PC-9 (cell line): ENCODE measurements around the gene ZNF385B. TPM values are rescaled to one million over a fixed set of nuclear protein-coding genes. Genes with fewer than 3 reads are reported as not detected.

Experiments used
- BruUV-seq: library from RNA; stranded (reverse); fragments of 400-500 nt; replicated peaks from 2 replicates; lab custom pipeline; 2021; lab: Mats Ljungman, UMichigan
- CTCF ChIA-PET: fragments of 300-600 bp; sonication (Branson Sonifier 250); formaldehyde crosslinking; loops from one replicate; lab custom pipeline; 2022; ENCODE audit warnings: antibody characterized with exemption; lab: Charles Lee
- POLR2A ChIA-PET: fragments of 300-600 bp; sonication (Branson Sonifier 250); formaldehyde crosslinking; loops from one replicate; lab custom pipeline; 2022; ENCODE audit warnings: antibody characterized with exemption; ENCODE audit not compliant: unreplicated experiment; lab: Charles Lee
- DNase-seq, 2 experiments: peaks; one replicate each; pipeline versions ENCODE4 v3.0.0 to v3.0.0-alpha.2; 2015 to 2022; ENCODE audit warnings: mixed read lengths in 1 of 2
- H2AFZ ChIP-seq: fragments of 200-600 bp; sonication (generic); 2 replicates; pipeline ENCODE4 v1.8.1; 2017; ENCODE audit warnings: antibody characterized with exemption
- H3F3A ChIP-seq: fragments of 200-600 bp; sonication (generic); 2 replicates; pipeline ENCODE4 v1.8.1; 2017; ENCODE audit warnings: antibody characterized with exemption, mild to moderate bottlenecking, low read depth; ENCODE audit not compliant: insufficient read depth
- H3K27ac ChIP-seq: fragments of 200-600 bp; sonication (generic); 2 replicates; pipeline ENCODE4 v1.6.1; 2016; ENCODE audit warnings: mixed run types
- H3K27me3 ChIP-seq: fragments of 200-600 bp; sonication (generic); 2 replicates; pipeline ENCODE4 v1.6.1; 2016; ENCODE audit warnings: low read depth, mixed run types; ENCODE audit not compliant: insufficient read depth
- H3K36me3 ChIP-seq: fragments of 200-600 bp; sonication (generic); 2 replicates; pipeline ENCODE4 v1.6.1; 2016; ENCODE audit warnings: low read depth, mixed run types
- H3K4me1 ChIP-seq: fragments of 200-600 bp; sonication (generic); replicated peaks from 2 replicates; pipeline ENCODE4 v1.6.1; 2016; ENCODE audit warnings: mixed run types; ENCODE audit not compliant: insufficient read depth
- H3K4me2 ChIP-seq: fragments of 200-600 bp; sonication (generic); 2 replicates; pipeline ENCODE4 v1.6.1; 2017; ENCODE audit warnings: mixed run types
- H3K4me3 ChIP-seq: fragments of 200-600 bp; sonication (generic); 2 replicates; pipeline ENCODE4 v1.6.1; 2016; ENCODE audit warnings: mixed run types
- H3K79me2 ChIP-seq: fragments of 200-600 bp; sonication (generic); 2 replicates; pipeline ENCODE4 v1.6.1; 2017; ENCODE audit warnings: low read depth, mixed run types
- H3K9me2 ChIP-seq: fragments of 200-600 bp; sonication (generic); 2 replicates; pipeline ENCODE4 v1.8.1; 2017; ENCODE audit warnings: mild to moderate bottlenecking; ENCODE audit not compliant: insufficient read depth
- H3K9me3 ChIP-seq: fragments of 200-600 bp; sonication (generic); 2 replicates; pipeline ENCODE4 v1.8.1; 2016; ENCODE audit warnings: low read depth; ENCODE audit not compliant: insufficient read depth
- H4K20me1 ChIP-seq: fragments of 200-600 bp; sonication (generic); 2 replicates; pipeline ENCODE4 v1.8.1; 2017; ENCODE audit not compliant: insufficient read depth
- CTCF ChIP-seq: fragments of 200-600 bp; sonication (generic); conservative IDR thresholded peaks from 2 replicates; pipeline ENCODE4 v1.6.1; 2017; ENCODE audit warnings: mixed run types, antibody characterized with exemption, mild to moderate bottlenecking, moderate library complexity
- EZH2 ChIP-seq: fragments of 200-600 bp; sonication (generic); IDR thresholded peaks from 2 replicates; pipeline ENCODE4 v1.8.0; 2017; ENCODE audit warnings: antibody characterized with exemption, low read depth
- intact Hi-C: fragments of 100-400 bp; cut with micrococcal nuclease; formaldehyde crosslinking; loops from one replicate; pipeline ENCODE4 v1.10.0; 2022; ENCODE audit not compliant: unreplicated experiment
- total RNA-seq: library from RNA; stranded (reverse); gene quantifications from 2 replicates; pipeline ENCODE4 v1.2.3, GENCODE V29; 2021

ZNF385B gene
- total RNA-seq, 1 experiment from 2014 or later, result 4.1 TPM

GRCh38 chr2:179703702-179704101 lies 157.7 kb downstream of the ZNF385B start:
- Histone ChIP-seq H3K4me3 (no peak overlapping the region), H3K9me3 (no peaks in the 10 kb centered on the region), H3K79me2 (no peaks in the 10 kb centered on the region), H3K4me2 (no peak overlapping the region), H2AFZ (no peak overlapping the region), H4K20me1 (no peaks in the 10 kb centered on the region), H3K9me2 (no peaks in the 10 kb centered on the region), H3K4me1 (no peaks in the 10 kb centered on the region), H3F3A (no peaks in the 10 kb centered on the region), H3K27ac (no peak overlapping the region), H3K27me3 (no peaks in the 10 kb centered on the region), H3K36me3 (no peaks in the 10 kb centered on the region)
- ChIA-PET CTCF (no interaction called here), POLR2A (no interaction called here)
- no TSS peak for BruUV-seq
- intact Hi-C loops, result no loop called here
- DNase-seq, result no peak
- TF ChIP-seq EZH2 (no peak), CTCF (no peak)

GRCh38 chr2:179702912-179703311 lies 158.5 kb downstream of the ZNF385B start:
- Histone ChIP-seq H3K36me3 (no peaks in the 10 kb centered on the region), H3K79me2 (no peaks in the 10 kb centered on the region), H3F3A (no peaks in the 10 kb centered on the region), H3K4me2 (no peak overlapping the region), H3K27ac (no peak overlapping the region), H3K27me3 (no peaks in the 10 kb centered on the region), H3K9me2 (no peaks in the 10 kb centered on the region), H2AFZ (no peak overlapping the region), H3K4me3 (no peak overlapping the region), H4K20me1 (no peaks in the 10 kb centered on the region), H3K9me3 (no peaks in the 10 kb centered on the region), H3K4me1 (no peaks in the 10 kb centered on the region)
- TF ChIP-seq CTCF (no peak), EZH2 (no peak)
- BruUV-seq, result no TSS peak
- ChIA-PET CTCF (no interaction called here), POLR2A (interaction anchor here (0.7 kb wide), 1 partner anchor 39 kb away, joined by 4 read pairs; no protein-coding TSS in a partner anchor)
- no peak for DNase-seq
- intact Hi-C loops, result no loop called here

GRCh38 chr2:179701524-179702110 lies 159.8 kb downstream of the ZNF385B start:
- H3K36me3 ChIP-seq, result no peaks in the 10 kb centered on the region
- no peaks in the 10 kb centered on the region for H3K79me2 ChIP-seq
- H2AFZ ChIP-seq, result no peak overlapping the region
- BruUV-seq, result no TSS peak
- no peaks in the 10 kb centered on the region for H3K9me3 ChIP-seq
- H3K9me2 ChIP-seq, result no peaks in the 10 kb centered on the region
- no peak overlapping the region for H3K27ac ChIP-seq
- no peak for TF ChIP-seq EZH2
- no peak for TF ChIP-seq CTCF
- no peak overlapping the region for H3K4me3 ChIP-seq
- ChIA-PET CTCF (interaction anchor here (0.5 to 0.7 kb wide), 4 partner anchors 9 to 817 kb away, joined by 3 to 4 read pairs (median 3); no protein-coding TSS in a partner anchor), POLR2A (no interaction called here)
- peak in 1 of 2 experiments; percentile 50 for DNase-seq
- no peaks in the 10 kb centered on the region for H3K4me1 ChIP-seq
- no peaks in the 10 kb centered on the region for H3K27me3 ChIP-seq
- intact Hi-C loops, result loop anchor here (1.0 kb wide), 2 partner anchors 10 kb away; no protein-coding TSS in a partner anchor
- no peaks in the 10 kb centered on the region for H4K20me1 ChIP-seq
- no peak overlapping the region for H3K4me2 ChIP-seq
- no peaks in the 10 kb centered on the region for H3F3A ChIP-seq
